Measurements from ENCODE around the gene POLR3C. TPM values are rescaled to one million over a fixed set of nuclear protein-coding genes. Genes with fewer than 3 reads are reported as not detected.

Gene POLR3C
- polyA plus RNA-seq, 1 experiment, result 56.7 TPM

GRCh38 chr1:145858901-145859490 lies 35.0 kb downstream of the POLR3C start, which contains the start of gene PIAS3:
Gene PIAS3, minus strand, starts transcription at chr1:145859081. Its CDS starts 91 bp downstream, at chr1:145858990.
- H3K36me3 ChIP-seq (ENCODE audit: control insufficient read depth, insufficient read depth, low read length), result peaks cover 12% of the 10 kb centered on the region
- CTCF ChIA-PET, result interaction anchor here (0.6 to 10.2 kb wide), 16 partner anchors 9 to 1918 kb away, joined by 3 to 179 read pairs (median 4); partner anchors contain the start of genes ANKRD34A, ITGA10, NUDT17 and POLR3C
- peak within 1 kb of the TSS; percentile 90 for H3K4me3 ChIP-seq (ENCODE audit: low read depth, low read length)
- H3K27me3 ChIP-seq (ENCODE audit: control insufficient read depth, insufficient read depth, low read length), result no peaks in the 10 kb centered on the region
- TF ChIP-seq, protein P1, sequence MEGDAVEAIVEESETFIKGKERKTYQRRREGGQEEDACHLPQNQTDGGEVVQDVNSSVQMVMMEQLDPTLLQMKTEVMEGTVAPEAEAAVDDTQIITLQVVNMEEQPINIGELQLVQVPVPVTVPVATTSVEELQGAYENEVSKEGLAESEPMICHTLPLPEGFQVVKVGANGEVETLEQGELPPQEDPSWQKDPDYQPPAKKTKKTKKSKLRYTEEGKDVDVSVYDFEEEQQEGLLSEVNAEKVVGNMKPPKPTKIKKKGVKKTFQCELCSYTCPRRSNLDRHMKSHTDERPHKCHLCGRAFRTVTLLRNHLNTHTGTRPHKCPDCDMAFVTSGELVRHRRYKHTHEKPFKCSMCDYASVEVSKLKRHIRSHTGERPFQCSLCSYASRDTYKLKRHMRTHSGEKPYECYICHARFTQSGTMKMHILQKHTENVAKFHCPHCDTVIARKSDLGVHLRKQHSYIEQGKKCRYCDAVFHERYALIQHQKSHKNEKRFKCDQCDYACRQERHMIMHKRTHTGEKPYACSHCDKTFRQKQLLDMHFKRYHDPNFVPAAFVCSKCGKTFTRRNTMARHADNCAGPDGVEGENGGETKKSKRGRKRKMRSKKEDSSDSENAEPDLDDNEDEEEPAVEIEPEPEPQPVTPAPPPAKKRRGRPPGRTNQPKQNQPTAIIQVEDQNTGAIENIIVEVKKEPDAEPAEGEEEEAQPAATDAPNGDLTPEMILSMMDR (IDR thresholded peaks at IDR 0.05; ENCODE audit: insufficient read depth, low read depth, low read length), result no peak
- POLR2A ChIA-PET, result interaction anchor here (0.5 to 1.8 kb wide), 6 partner anchors 9 to 179 kb away, joined by 3 to 11 read pairs (median 4); no protein-coding TSS in a partner anchor
- DNase-seq (ENCODE audit: low read depth), result peak; percentile 65

- TF ChIP-seq, protein P1 (IDR thresholded peaks at IDR 0.05; ENCODE audit: insufficient read depth, low read depth, low read length), result peak; percentile 21; the same call in 1 of the 2 replicates
- H3K4me3 ChIP-seq (ENCODE audit: low read depth, low read length), result peak overlapping the region; percentile 90
- H3K36me3 ChIP-seq (ENCODE audit: control insufficient read depth, insufficient read depth, low read length), result peaks cover 11% of the 10 kb centered on the region
- DNase-seq (ENCODE audit: low read depth), result peak; percentile 57
- ChIA-PET POLR2A (interaction anchor here (0.5 to 1.8 kb wide), 6 partner anchors 10 to 178 kb away, joined by 3 to 11 read pairs (median 4); no protein-coding TSS in a partner anchor), CTCF (interaction anchor here (0.6 to 10.2 kb wide), 13 partner anchors 12 to 157 kb away, joined by 3 to 179 read pairs (median 3); partner anchors contain the start of genes ANKRD34A, ITGA10, NUDT17 and POLR3C)
- no peaks in the 10 kb centered on the region for H3K27me3 ChIP-seq (ENCODE audit: control insufficient read depth, insufficient read depth, low read length)
These were observed 35.6 kb downstream of the POLR3C start for GRCh38 chr1:145859491-145860023.

GRCh38 chr1:145863282-145864018 lies 39.5 kb downstream of the POLR3C start:
- no peaks in the 10 kb centered on the region for H3K27me3 ChIP-seq (ENCODE audit: control insufficient read depth, insufficient read depth, low read length)
- CTCF ChIA-PET, result interaction anchor here (0.7 to 10.2 kb wide), 4 partner anchors 9 to 29 kb away, joined by 3 to 179 read pairs (median 4); partner anchors contain the start of gene NUDT17
- no peak overlapping the region for H3K4me3 ChIP-seq (ENCODE audit: low read depth, low read length)
- H3K36me3 ChIP-seq (ENCODE audit: control insufficient read depth, insufficient read depth, low read length), result no peaks in the 10 kb centered on the region
- POLR2A ChIA-PET, result no interaction called here
- no peak for DNase-seq (ENCODE audit: low read depth)
- TF ChIP-seq, protein P1 (IDR thresholded peaks at IDR 0.05; ENCODE audit: insufficient read depth, low read depth, low read length), result no peak

DNA sequence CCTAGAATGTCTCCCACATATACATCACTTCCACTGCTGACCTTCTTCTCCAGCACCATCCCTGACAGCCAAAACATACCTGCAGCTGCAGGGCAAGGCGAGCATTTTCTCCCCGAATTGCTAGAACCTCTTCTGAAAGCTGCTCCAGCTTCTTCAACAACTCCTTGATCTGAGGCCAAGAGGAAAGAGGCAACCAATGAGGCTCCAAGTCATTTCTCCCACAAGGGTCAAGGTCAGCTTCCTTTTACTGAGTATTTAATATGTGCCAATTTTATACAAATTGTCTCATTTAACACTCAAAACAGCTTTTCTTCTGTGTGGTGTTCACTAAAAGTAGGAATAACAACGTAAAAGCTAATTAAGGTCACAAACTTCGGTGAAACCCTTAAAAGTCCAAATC lies 44.2 kb downstream of the POLR3C start:
- CTCF ChIA-PET, result interaction anchor here (1.3 to 1.6 kb wide), 2 partner anchors 9 to 23 kb away, joined by 3 to 4 read pairs; partner anchors contain the start of gene PIAS3
- no peaks in the 10 kb centered on the region for H3K27me3 ChIP-seq (ENCODE audit: control insufficient read depth, insufficient read depth, low read length)
- POLR2A ChIA-PET, result no interaction called here

More for the DNA sequence above, 44.2 kb downstream of the POLR3C start:
- Histone ChIP-seq H3K36me3 (ENCODE audit: control insufficient read depth, insufficient read depth, low read length) (no peaks in the 10 kb centered on the region), H3K4me3 (ENCODE audit: low read depth, low read length) (no peak overlapping the region)
- TF ChIP-seq, protein P1 (IDR thresholded peaks at IDR 0.05; ENCODE audit: insufficient read depth, low read depth, low read length), result no peak
- DNase-seq (ENCODE audit: low read depth), result no peak

All from BJ (cell line).